Retinal pigment epithelial cell (primary cell): ENCODE results near the gene VCAN.

Source experiments
- DNase-seq: peaks from one replicate; pipeline ENCODE4 v3.0.0-alpha.2; 2010; ENCODE audit warnings: low read depth
- H3K4me3 ChIP-seq: 2 replicates; pipeline ENCODE4 v1.5.1; 2011; ENCODE audit warnings: mild to moderate bottlenecking, low read length, control low read depth, moderate library complexity
- TF ChIP-seq, protein P1 (sequence below): conservative IDR thresholded peaks from 2 replicates; pipeline ENCODE4 v1.5.1; 2011; ENCODE audit warnings: low read depth, low read length, control low read depth, inconsistent platforms

The VCAN gene

DNA sequence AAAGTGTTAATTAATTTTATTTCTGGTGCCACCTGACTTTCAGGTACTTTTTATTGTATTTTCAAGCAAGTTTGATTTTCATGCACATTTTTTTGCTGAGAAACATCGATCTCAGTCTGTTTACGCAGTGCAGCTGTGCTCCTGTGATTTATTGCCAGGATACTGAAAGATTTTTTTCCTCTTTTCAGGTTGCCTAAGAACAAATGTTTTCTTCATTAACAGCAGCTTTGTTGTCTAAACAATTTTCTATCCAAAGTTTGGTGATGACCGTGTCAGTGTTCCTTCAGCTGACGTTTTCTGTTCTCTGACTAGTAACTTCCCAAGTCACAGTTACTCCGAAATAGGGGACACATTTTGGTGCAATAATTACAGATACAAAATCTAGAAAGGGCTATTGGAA, 78.1 kb downstream of the VCAN start:
- no peak overlapping the region for H3K4me3 ChIP-seq
- no peak for DNase-seq
- TF ChIP-seq, protein P1, sequence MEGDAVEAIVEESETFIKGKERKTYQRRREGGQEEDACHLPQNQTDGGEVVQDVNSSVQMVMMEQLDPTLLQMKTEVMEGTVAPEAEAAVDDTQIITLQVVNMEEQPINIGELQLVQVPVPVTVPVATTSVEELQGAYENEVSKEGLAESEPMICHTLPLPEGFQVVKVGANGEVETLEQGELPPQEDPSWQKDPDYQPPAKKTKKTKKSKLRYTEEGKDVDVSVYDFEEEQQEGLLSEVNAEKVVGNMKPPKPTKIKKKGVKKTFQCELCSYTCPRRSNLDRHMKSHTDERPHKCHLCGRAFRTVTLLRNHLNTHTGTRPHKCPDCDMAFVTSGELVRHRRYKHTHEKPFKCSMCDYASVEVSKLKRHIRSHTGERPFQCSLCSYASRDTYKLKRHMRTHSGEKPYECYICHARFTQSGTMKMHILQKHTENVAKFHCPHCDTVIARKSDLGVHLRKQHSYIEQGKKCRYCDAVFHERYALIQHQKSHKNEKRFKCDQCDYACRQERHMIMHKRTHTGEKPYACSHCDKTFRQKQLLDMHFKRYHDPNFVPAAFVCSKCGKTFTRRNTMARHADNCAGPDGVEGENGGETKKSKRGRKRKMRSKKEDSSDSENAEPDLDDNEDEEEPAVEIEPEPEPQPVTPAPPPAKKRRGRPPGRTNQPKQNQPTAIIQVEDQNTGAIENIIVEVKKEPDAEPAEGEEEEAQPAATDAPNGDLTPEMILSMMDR: no peak

DNA sequence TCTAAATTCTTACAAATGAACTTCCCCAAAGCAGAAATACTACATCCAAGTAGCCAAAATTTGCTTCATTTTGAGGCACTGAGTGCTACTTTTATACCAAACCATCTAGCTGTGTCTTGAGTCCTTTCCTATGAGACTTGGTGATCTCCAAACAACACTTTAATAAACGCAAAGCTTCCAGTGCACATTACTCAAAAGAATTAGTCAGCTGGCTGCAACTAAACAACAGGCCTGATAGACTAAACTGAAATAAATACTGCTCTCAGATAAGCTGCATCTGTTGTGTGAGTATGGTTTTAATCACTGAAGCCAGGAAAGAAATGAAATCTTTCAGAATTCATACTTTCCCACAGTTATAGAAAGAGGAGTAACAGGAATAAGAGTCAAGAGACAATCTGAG, 80.3 kb downstream of the VCAN start:
- no peak for DNase-seq
- no peak overlapping the region for H3K4me3 ChIP-seq
- TF ChIP-seq, protein P1: no peak

DNA sequence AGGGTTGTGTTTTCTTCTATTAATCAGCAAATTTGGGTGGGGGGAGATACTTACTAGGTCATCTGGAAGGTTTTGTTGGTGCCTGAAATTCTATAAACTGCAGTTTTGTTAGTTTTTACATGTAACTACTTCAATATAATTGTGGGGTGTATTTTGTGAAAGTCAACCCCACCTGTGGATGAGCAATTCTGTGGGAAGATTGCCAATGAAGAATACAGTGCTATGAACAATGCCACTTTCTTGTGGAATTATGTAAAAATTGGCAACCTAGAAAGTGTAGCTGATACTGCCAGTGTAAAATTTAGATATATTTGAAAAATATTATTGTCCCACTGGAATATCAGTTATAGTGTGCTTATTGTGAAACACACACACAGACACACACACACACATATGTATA, 80.7 kb downstream of the VCAN start:
- H3K4me3 ChIP-seq: no peak overlapping the region
- DNase-seq: no peak
- TF ChIP-seq, protein P1: no peak

DNA sequence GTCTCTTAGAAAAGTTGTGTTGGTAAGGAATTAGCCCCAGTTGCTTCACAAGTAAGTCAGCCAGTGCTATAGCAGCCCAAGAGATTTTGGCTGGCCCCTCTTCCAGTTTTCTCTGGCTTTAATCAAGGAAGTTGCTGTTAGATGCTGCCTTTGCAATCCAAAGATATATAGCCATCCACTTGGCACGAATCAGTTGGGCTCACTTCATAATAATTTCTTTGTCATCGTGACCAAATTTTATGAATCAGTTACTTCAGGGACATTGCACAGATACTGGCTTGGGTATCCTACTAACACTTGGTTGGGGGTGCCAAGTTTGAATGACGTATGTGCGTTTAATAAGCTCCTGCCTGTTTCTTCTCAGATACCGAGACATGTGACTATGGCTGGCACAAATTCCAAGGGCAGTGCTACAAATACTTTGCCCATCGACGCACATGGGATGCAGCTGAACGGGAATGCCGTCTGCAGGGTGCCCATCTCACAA, 81.5 kb downstream of the VCAN start:
- no peak for DNase-seq
- no peak overlapping the region for H3K4me3 ChIP-seq
- TF ChIP-seq, protein P1: no peak

DNA sequence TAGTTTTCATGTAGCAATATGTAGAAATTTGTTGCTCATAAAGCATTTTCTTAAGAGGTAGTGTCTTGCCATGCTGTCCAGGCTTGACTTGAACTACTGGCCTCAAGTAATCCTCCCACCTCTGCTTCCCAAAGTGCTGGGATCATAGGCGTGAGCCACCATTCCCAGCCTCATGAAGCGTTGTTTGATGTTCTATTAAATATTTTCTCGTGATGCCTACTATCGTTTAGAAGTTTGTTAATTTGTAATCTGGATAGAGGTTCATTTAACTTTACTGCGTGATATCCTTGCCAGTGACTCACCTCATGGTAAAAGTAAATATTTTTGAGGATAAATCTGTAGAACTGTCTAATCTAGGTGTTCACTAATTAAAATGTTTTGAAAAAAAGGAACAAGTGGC, 82.6 kb downstream of the VCAN start:
- no peak overlapping the region for H3K4me3 ChIP-seq
- TF ChIP-seq, protein P1: no peak
- DNase-seq: no peak

DNA sequence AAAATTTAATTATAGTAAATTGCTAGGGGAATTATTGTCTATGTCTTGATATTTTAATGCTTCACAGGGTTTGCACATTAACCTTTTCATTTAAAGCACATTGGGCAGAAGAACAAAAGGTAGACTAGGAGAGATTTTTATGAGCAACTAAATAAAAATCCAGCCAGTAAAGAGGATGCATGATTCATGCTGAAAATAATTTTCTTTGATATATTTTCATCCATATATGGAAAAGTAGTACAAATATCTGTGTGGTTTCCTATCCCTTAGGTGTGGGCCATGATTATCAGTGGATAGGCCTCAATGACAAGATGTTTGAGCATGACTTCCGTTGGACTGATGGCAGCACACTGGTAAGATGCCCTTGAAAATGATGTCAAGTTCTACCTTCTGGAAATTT, 83.1 kb downstream of the VCAN start:
- no peak for DNase-seq
- TF ChIP-seq, protein P1: no peak
- H3K4me3 ChIP-seq: no peak overlapping the region

DNA sequence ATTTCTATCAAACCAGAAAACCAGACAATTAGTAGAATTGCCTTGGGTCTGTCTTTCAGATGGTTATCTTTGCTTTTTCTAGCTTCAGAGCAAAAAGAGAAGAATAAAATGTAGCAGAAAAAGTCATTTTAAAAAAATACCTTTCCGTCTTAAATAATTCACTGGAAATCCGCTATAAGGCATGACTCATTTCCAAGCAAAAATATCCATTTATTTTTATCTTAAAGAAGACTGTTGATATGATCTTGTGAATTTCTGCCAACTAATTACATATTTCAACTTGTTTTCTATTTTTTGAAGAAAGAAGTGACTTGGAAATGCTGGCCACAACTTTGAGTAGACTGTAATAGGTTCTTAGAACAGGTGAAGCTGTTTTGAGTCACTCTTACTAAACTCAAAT, 83.7 kb downstream of the VCAN start:
- TF ChIP-seq, protein P1: no peak
- DNase-seq: no peak
- no peak overlapping the region for H3K4me3 ChIP-seq
